GM12873 (cell line): Measurements from ENCODE around the gene ADGRL2.

ENCODE experiments used
- CTCF ChIP-seq: IDR thresholded peaks from 2 replicates; pipeline ENCODE4 v1.5.1; 2012; ENCODE audit warnings: low read depth, mild to moderate bottlenecking, moderate library complexity, low read length, control low read depth; ENCODE audit not compliant: insufficient read depth; ENCODE audit errors: missing control alignments

Gene ADGRL2

GRCh38 chr1:81889166-81889565, 88.4 kb downstream of the ADGRL2 start:
- no peak for TF ChIP-seq CTCF

- no peak for TF ChIP-seq CTCF
Observed at GRCh38 chr1:81894867-81895266, 94.1 kb downstream of the ADGRL2 start.

GRCh38 chr1:81899214-81899821, 98.6 kb downstream of the ADGRL2 start:
- no peak for TF ChIP-seq CTCF

- TF ChIP-seq CTCF = no peak
Observed at GRCh38 chr1:81907575-81907974, 106.8 kb downstream of the ADGRL2 start.

- no peak for TF ChIP-seq CTCF
Observed at GRCh38 chr1:81912383-81912782, 111.6 kb downstream of the ADGRL2 start.

- TF ChIP-seq CTCF = no peak
Observed at GRCh38 chr1:81915937-81916336, 115.2 kb downstream of the ADGRL2 start.

- no peak for TF ChIP-seq CTCF
Observed at GRCh38 chr1:81920245-81920740, 119.6 kb downstream of the ADGRL2 start.
